Ovary (tissue), 3 donors: Measurements from ENCODE around the gene SNX21.
A peak's percentile ranks its signal among the peaks of the same experiment; 100 is the strongest.

ENCODE experiments used
- EP300 ChIP-seq: sonication (generic); formaldehyde crosslinking; IDR thresholded peaks from one replicate; pipeline ENCODE4 v1.6.1; 2017; ENCODE audit warnings: antibody characterized with exemption
- POLR2A ChIP-seq: fragments of 450-650 bp; IDR thresholded peaks from one replicate; pipeline ENCODE4 v1.6.1; 2017; ENCODE audit warnings: antibody characterized with exemption, mild to moderate bottlenecking, moderate library complexity
- TF ChIP-seq, protein P1 (sequence below), 3 donors: fragments of 450-650 bp in 2 of 3; fragments of 200-600 bp in 1 of 3; IDR thresholded peaks; one replicate each; pipeline versions ENCODE4 v1.5.1 to v1.8.0; 2016 to 2022; ENCODE audit warnings: antibody characterized with exemption in 3 of 3, mild to moderate bottlenecking in 1 of 3
- donor health status: DM: no; HTN: no; CAD: no.

DNA sequence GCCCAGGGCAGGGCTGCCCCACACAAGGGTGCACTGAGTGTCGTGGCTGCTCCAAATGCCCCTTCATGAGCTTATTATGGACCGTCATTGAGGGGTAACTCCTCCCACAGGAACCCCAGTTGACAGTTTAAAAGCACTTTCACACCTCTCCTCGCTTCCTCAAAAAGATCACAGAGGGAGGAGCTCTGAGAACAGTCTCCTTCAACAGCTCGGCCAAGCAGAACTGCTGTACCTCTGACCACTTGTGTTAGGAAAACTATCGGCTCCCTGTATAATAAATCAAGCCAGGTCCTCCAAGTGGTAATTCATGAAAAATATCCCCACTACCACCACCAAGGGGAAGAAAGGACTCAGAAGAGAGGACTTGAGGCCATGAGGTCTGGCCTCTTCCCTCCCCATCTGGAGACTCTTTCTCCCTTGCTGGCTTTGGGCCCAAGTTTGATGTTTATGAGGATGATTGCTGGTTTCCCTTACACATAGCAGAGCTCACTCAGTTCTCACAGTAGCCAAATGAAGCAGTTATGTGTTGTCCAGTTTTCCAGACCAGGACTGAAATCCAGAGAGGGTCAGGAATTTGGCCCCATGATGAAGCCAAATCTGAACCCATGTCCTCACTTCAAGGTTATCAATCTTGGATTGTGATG, 8.7 kb downstream of the SNX21 start:
- TF ChIP-seq POLR2A: no peak
- TF ChIP-seq, protein P1, sequence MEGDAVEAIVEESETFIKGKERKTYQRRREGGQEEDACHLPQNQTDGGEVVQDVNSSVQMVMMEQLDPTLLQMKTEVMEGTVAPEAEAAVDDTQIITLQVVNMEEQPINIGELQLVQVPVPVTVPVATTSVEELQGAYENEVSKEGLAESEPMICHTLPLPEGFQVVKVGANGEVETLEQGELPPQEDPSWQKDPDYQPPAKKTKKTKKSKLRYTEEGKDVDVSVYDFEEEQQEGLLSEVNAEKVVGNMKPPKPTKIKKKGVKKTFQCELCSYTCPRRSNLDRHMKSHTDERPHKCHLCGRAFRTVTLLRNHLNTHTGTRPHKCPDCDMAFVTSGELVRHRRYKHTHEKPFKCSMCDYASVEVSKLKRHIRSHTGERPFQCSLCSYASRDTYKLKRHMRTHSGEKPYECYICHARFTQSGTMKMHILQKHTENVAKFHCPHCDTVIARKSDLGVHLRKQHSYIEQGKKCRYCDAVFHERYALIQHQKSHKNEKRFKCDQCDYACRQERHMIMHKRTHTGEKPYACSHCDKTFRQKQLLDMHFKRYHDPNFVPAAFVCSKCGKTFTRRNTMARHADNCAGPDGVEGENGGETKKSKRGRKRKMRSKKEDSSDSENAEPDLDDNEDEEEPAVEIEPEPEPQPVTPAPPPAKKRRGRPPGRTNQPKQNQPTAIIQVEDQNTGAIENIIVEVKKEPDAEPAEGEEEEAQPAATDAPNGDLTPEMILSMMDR (IDR thresholded peaks at IDR 0.05): peak in 1 of 3 donors; percentile 24
- no peak for TF ChIP-seq EP300
